GM18861 (cell line): ENCODE measurements around the gene ANKRD11.
"Not testable (repeated sequence)": the region's sequence is repeated elsewhere in the genome, so short reads cannot be mapped to it uniquely, and the experiment has no call there.

Source experiments
- ATAC-seq: cut with Tn5 transposase; IDR thresholded peaks from one replicate; pipeline ENCODE4 v1.9.1; 2021; ENCODE audit not compliant: unreplicated experiment

ANKRD11 gene

DNA sequence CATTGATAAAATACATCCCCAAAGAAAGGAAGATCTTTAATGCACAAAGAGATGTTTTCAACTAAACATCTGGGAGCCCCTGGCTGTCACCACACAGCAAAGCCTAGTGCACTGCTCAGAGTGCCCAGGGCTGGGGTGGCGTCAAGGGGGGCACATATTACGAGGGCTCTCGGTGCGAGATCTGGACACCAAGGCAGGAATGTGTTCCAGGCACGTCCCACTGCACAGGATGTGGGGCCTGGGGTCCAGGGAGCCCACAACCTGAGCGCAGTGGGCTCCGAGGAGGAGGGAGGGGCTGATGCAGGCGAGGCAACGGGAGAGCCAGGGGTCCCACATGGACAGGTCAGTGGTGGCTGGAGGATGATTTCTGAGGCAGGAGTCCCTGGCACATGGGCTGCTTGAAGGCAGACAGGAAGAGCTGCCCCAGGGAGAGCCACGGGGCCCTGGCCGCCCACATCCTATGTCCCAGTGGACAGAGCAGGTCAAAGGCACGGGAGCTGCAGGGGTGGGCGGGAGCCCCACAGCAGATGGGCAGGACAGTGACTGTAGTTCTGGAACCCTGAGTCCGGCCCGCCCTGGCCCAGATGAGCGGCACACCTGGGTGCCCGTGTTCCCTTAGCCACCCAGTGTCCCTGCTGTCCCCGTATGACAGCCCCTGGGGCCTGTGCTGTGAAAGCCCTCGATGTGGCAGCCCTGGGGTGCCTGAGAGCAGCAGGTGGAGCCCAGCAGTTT is 216.5 kb downstream of the ANKRD11 start:
- ATAC-seq = no peak

DNA sequence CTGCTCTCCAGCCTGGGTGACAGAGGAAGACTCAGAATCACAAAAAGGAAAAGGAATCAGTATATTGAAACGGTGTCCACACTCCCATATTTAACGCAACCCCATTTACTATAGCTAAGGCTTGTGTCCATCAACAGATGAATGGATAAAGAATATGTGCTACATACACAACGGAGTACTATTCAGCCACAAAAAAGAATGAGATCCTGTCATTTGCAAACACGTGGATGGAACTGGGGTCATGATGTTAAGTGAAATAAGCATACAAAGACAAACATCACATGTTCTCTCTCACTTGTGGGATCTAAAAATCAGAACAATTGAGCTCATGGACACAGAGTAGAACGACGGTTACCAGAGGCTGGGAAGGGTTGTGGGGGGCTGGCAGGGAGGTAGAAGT is 217.7 kb downstream of the ANKRD11 start:
- ATAC-seq = no peak

DNA sequence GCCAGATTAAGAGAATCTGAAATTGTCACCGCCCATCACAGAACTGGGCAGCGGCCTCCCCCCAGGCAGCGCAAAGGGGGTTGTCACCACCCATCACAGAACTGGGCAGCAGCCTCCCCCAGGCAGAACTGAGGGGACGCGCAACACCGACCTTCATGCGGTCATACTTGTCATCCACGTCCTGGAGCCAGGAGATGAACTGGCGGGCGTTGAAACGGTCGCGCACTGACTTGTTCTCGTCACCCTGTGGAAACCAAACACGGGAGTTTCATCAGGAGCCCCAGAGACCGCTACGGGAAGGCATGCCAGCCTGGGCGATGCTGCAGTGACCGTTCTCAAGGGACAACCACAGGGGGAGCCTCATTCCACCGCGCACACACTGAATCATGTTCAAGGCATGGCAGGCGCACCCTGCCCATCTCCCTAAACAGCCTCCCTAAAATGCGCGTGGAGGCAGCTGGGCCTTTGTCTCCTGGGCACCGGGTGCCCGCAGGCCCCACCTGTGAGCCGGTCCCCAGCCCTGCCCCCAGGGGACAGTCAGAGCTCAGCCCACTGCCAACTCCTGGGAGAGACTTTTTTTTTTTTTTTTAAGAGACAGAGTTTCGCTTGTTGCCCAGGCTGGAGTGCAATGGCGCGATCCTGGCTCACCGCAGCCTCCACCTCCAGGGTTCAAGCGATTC is 219.6 kb downstream of the ANKRD11 start:
- no peak for ATAC-seq

DNA sequence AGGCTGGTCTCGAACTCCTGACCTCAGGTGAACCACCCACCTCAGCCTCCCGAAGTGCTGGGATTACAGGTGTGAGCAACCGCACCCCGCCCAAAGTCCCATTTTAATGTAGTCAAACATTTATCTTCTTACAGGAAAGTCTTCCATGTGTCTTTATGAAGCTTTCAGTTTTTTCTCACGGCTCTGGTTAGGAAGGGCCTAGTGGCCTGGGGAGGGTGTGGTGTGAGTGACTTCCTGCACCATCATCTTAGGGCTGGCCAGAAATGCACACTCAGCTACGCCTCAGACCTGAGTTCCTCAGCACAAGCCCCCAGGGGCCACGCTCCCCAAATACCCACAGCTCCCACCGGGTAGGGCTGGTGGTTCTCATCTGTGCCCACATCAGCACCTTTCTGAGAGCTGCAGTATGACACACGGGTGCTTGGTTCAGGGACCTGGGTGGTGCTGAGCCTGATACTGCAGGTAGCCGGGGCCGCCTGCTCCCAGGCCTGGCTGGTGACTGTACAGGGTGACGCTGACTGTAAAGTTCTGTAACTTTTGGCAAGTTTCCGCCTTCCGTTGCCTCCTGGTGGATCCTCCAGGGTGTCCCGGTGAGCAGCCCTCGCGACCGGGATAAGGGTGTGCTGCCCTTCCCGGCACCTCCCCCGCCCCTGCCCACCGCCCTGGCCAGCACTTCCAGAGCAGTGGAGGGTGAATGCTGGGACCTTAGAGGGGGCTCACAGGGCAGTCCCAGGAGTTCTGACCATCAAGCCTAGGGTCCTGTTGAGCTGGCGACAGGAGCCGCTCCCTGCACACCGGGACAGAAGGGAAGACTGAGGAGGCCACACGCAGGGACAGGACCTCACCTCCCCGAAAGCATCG is 220.3 kb downstream of the ANKRD11 start:
- ATAC-seq = no peak

DNA sequence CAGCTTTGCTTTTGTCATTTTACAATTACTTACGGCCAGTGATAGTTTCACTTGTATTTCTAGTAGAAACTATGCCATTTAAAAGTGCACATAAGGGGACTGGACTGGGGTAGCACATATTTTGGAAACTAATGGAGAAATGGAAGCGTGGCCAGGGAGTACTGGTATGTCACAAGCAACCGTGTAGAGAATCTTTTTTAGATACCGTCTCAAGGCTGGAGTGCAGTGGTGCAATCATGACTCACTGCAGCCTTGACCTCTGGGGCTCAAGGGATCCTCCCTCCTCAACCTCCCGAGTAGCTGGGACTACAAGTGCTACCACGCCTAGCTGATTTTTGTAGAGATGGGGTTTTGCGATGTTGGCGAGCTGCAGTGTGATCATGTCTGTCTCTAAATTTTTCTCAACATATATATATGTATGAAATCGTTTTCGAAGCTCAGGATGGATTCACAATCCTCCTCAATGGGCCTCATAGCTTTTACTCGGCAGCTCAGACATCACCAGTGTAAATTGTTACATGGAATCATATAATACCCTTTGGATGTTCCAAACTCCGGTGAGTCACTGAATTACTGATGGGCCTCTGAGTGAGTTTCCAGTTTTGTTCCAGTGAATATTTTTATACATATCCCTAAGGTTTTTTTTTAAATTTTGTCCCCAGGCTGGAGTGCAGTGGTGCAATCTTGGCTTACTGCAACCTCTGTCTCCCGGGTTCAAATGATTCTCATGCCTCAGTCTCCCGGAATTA is 221.2 kb downstream of the ANKRD11 start:
- ATAC-seq = no peak

DNA sequence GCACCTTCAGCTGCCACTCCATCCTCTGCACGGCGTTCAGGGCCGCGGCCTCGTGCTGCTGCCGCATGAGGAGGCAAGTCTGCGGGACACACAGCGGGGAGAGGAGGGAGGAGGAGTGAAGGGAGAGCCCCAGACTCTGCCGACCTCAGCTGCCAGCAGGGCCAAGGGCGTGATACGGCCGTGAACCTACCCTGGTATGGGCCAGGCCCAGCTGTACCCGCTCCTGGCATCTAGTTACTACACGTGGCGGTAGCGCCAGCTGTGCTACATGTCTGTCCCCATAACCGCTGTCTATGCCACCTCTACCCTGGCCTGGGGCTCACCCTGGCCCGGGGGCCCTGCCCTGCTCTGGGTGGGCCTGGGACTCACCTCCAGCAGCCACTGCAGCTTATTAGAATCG is 221.8 kb downstream of the ANKRD11 start:
- ATAC-seq = no peak

DNA sequence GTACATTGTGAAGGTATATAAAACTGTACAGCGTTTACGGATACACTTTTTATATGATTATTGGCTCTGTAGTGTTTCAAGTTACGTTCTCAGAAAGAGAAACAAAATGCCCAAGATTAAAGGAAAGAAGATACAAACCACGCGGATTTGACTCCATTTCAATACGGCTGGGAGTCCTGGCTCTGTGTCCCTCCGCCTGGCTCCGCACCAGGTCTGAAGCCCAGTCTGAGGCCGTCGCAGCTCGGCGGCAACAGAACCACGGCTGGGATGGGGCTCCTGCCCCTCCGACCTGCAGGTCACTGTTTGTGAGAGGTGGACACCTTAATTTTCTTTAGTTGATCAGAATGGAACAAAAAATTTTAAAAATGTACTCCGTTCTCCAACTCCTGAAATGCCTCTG is 222.6 kb downstream of the ANKRD11 start:
- not testable (repeated sequence) for ATAC-seq

DNA sequence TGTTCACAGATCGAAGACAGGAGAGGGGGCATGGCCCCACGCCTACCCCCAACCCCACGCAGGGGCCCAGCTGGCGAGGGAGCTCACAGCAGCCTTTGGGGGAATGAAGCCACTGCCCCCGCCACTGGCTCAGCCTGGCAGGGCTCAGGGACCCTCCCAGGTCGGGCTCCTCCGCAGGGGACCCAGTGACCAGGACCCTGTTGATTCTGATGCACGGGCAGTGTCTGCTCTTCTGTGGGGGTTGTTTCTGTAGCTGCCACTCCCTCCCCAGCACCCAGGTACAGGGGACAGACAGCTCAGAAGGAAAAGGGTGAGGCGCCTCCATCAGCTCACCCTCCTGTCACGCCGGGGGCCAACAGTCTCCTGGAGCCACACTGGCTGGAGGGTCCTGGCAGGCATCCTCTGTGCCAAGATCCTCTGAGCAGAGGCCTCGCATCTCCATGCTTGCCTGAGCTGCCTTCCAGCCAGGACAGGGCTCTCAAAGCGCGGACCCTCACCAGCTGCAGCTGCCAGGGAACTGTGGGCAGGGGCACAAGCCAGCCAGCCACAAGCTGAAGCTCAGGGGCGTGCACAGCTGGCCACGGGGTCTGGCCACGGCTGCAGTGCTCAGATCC is 223.7 kb downstream of the ANKRD11 start:
- ATAC-seq = no peak

DNA sequence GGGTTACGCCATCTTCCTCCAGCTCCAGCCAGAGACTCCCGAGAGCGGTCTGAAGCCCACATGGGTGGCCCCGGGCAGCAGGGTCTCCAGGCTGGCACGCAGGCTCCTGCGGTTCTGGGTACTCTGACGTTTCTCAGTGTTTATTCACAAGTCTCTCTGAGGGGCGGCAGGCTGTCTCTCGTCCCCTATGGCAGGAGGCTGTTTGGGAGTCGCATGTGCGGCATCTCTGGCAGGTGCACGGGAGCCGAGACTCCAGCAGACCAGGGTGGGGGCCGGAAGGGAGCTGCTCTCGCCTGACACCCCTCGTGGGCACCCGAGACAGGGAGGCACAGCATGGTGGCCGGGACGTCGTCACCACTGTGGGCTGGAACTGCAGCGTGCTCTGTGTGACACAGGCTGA is 224.7 kb downstream of the ANKRD11 start:
- no peak for ATAC-seq

DNA sequence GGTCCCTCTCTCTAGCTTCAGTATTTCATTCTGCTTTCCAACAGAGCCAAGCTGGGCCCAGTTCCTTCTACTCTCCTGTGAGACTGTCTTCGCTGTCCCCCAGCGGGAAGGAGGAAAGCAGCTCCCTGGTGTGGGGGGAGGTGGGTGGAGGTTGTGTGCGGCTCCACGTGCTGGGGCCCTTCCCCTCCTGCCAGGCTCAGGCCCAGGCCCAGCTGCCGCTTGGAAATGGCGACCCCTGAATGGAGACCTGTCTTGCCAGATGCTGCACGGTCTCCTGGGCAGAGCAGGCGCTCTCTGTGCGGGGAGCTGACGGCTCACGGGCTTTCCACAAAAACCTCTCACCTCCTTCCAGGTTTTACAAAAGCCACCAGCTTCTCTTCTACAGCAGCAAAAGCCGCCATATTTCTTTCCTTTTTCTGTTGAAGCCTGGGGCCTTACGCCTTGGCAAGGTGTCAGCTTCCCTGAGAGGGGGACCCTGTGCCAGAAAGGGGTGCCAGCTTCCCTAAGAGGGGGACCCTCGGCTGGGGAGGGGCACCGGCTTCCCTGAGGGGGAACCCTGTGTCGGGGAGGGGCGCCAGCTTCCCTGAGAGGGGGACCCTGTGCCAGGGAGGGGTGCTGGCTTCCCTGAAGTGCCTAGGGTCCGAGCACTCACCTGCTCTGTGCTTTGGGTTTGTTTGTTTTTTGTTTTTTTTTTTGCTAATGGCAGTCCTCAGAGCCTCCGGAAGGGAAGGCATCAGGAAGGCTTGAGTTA is 225.4 kb downstream of the ANKRD11 start:
- ATAC-seq = no peak

DNA sequence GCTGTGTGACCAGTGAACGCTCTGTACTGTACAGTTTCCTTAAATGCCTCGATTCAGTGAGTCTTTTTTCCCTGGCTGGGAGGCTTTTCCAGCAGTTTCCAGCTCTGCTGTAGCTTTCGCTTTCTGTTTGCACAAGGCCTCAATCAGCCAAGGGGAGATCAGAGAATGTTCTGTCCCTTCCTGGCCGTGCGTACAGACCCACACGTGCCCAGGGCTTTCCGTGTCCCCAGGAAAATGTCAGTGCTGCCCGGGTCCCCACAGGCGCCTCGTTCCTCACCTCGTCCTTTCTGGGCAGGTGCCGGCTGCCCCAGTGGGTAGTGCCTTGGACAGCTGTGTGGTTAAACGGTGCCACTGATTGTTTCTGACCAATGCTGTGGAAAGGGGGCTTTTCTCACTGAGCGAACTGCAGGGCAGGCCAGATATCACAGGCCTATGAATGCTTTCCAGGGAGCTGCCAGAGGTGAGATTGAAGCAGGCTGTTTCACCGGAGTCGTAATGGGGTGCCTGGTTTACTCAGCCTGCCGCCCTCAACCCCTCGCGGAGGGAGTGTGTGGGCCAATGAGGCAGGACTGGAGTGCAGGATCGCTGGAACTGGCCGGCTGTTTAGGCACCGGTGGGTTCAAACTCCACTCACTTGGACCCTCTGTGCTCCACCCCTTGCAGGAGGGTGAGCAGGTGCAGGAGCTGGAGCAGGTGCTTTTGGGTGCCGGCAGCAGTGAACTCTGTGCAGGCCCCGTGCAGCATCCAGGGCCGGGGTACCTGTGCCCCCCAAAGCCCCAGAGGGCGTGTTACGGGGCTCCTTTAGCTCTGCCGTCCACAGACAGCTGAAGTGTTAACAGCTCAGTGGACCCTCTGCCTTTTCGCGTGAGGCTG is 228.4 kb downstream of the ANKRD11 start:
- no peak for ATAC-seq

DNA sequence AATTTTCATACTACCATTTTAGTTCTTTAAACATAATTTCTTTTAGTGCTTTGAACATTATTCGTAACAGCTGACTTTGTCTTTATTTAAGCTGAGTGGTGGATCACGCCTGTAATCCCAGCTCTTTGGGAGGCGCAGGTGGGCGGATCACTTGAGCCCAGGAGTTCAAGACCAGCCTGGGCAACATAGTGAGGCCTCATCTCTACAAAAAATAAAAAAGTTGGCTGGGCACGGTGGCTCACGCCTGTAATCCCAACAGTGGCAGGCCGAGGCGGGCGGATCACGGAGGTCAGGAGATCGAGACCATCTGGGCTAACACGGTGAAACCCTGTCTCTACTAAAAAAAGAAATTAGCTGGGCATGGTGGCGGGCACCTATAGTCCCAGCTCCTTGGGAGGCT is 230.5 kb downstream of the ANKRD11 start:
- ATAC-seq = not testable (repeated sequence)

DNA sequence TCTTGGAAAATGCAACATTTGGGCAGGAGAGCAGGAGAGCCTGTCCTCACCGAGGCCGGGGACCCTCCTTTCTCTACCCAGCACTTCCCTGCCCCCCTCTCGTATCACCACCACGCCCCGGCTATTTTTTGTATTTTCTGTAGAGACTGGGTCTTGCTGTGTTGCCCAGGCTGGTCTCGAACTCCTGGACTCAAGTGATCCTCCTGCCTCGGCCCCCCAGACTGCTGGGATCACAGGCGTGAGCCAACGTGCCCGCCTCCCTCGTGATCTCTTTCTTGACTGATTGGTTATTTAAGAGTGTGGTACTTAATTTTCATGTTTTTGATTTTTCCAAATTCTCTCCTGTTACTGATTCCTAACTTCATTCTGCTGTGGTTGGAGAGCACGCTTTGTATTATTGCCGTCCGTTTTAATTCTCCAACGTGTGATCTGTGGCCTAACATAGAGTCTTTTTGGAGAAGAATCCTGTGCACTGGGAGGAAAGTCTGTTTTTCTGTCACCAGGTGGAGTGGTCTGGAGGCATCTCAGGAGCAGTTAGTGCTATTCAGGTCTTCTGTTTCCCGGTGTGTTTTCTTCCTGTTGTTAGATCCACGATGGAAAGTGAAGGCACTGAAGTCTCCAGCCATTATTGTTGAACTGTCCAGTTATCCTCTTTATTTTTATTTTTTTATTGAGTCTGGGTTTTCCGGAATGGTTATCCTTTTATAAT is 232.4 kb downstream of the ANKRD11 start:
- no peak for ATAC-seq

DNA sequence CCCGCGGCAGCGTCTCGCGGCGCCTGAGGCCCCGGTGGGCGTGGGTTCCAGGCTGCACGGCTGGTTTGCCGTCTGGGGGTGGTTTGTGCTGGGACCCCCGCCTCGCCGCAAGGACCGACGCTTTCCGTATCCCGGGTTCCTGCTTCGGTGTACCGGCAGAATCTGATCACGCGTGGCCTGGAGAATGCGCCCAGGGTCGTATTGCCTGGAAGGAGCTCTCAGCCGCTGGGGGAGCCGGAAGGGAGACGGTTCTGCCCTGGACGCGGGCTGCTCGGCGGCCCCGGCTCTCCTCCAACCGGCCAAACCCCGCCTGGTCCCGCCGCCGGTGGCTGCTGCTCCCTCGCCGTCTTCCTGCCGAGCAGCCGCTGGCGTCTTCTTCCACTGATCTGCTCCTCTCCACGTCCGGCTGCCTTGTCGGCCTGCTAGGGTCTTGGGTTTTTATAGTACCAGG is 233.1 kb downstream of the ANKRD11 start:
- no peak for ATAC-seq

DNA sequence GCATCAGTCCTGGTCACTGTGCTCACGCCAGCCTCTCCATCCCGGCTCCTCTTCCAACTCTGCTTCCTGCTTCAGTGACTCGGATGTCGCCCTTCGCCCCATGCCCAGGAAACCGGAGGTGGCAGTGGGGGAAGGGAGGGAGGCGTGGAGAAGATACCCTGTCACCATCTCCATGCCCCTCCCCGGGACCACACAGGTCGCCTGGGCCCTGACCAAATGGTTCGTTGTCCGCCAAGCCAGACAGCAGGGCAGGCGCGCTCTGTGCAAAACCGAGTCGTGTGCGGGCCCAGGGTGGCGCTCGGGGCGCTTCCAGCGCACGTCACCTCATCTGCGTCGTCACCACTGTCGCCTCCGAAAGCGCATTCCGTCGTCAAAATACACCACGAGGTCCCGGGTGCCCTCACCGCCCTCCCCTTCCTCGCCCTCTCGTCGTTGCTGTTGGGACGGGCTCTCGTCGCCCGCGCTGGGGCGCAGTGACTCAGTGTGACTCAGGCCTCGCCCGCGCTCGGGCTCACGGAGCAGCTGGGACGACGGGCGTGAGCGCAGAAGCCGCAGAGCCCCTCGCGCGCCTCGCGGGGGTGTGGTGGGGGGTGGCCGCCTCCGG is 233.6 kb downstream of the ANKRD11 start:
- no peak for ATAC-seq

DNA sequence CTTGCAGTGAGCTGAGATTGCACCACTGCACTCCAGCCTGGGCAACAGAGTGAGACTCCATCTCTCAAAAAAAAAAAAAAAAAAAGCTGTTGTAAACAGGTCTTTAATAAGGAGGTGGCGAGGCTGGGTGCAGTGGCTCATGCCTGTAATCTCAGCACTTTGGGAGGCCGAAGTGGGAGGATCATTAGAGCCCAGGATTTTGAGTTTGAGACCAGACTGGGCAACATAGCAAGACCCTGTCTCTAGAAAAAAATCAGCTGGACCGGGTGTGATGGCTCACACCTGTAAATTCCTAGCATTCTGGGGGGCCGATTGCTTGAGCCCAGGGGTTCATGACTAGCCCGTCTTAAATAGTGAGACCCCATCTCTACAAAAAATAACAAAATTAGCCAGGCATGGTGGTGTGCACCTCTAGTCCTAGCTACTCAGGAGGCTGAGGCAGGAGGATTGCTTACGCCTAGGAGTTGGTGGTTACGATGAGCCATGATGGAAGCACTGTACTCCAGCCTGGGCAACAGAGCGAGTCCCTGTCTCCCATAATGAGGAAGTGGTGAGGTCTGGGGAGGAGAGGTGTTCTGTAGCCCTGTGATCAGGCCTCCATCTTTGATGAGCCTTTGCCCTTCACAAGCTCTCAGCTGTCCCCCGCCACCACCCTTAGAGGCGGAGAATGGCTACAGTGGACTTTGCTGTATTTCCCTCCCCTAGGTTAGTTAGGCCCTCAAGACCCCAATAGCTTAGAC is 236.6 kb downstream of the ANKRD11 start:
- ATAC-seq = no peak
